HFFc6 (cell line): Measurements from ENCODE around the gene DCBLD2. TPM values are rescaled to one million over a fixed set of nuclear protein-coding genes. Genes with fewer than 3 reads are reported as not detected.

Experiments
- DNase-seq: peaks from one replicate; pipeline ENCODE4 v3.0.0-alpha.2; 2018
- H3K27ac Mint-ChIP-seq: 2 replicates; pipeline ENCODE4 v1.8.0; 2020; ENCODE audit warnings: mild to moderate bottlenecking, mixed read lengths
- H3K27me3 Mint-ChIP-seq: 2 replicates; pipeline ENCODE4 v1.8.0; 2021; ENCODE audit warnings: mild to moderate bottlenecking, moderate library complexity, mixed read lengths; ENCODE audit not compliant: insufficient read depth
- H3K36me3 Mint-ChIP-seq: 2 replicates; pipeline ENCODE4 v1.8.0; 2021; ENCODE audit warnings: low read depth, mixed read lengths
- H3K4me1 Mint-ChIP-seq: 2 replicates; pipeline ENCODE4 v1.8.0; 2020; ENCODE audit warnings: low read depth, mixed read lengths
- H3K4me3 Mint-ChIP-seq: 2 replicates; pipeline ENCODE4 v1.8.0; 2020; ENCODE audit warnings: mild to moderate bottlenecking, moderate library complexity, mixed read lengths
- H3K9me3 Mint-ChIP-seq: 2 replicates; pipeline ENCODE4 v1.8.0; 2020; ENCODE audit warnings: mild to moderate bottlenecking, mixed read lengths
- total RNA-seq, 6 experiments: library from RNA; stranded (reverse); fragmentation: NEBNext Ultra II Directional; extraction: Animal tissue kit (Norgen Biotek cat#: 25700); gene quantifications; 2 replicates in 1 of 6; 3 replicates in 5 of 6; pipeline ENCODE4 v1.2.3, GENCODE V29; 2021
- TF ChIP-seq, protein P1 (sequence below): fragments of 200-600 bp; sonication (generic); IDR thresholded peaks from 2 replicates; pipeline ENCODE4 v1.5.0; 2021; ENCODE audit warnings: antibody characterized with exemption, mild to moderate bottlenecking

Gene DCBLD2
- total RNA-seq, 6 experiments from 2014 or later, result 199 to 436 (median 233) TPM

DNA sequence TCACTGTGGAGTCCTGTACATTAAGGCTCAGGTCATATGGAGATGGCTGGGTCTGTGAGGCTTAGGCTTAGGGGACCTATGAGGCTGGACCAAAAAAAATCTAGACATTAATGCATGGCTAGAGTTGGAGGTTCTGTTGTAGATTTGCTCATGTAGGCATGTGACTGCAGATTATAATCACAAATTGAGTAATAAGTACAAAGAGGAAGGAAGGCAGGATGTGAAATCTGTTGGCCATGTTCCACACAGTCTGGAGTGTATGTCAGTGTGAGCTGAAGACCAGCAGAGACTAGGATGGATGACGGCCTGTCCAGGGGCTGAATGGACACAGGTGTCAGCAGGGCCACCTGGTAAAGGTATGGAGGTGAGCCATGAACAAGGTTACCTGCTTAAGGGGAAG, 138.4 kb downstream of the DCBLD2 start, which contains the start of gene ST3GAL6:
Gene ST3GAL6 (plus strand): TSS at position 265 of the 400 bp plus-strand sequence. CDS start 5,101 bp downstream, outside the sequence.
- Mint-ChIP-seq H3K4me3 (no peak within 1 kb of the TSS), H3K36me3 (no peaks in the 10 kb centered on the region), H3K4me1 (peaks cover 11% of the 10 kb centered on the region; the same call in 1 of the 2 replicates), H3K27me3 (peaks cover 26% of the 10 kb centered on the region), H3K9me3 (no peaks in the 10 kb centered on the region), H3K27ac (no peak within 1 kb of the TSS)
- TF ChIP-seq, protein P1, sequence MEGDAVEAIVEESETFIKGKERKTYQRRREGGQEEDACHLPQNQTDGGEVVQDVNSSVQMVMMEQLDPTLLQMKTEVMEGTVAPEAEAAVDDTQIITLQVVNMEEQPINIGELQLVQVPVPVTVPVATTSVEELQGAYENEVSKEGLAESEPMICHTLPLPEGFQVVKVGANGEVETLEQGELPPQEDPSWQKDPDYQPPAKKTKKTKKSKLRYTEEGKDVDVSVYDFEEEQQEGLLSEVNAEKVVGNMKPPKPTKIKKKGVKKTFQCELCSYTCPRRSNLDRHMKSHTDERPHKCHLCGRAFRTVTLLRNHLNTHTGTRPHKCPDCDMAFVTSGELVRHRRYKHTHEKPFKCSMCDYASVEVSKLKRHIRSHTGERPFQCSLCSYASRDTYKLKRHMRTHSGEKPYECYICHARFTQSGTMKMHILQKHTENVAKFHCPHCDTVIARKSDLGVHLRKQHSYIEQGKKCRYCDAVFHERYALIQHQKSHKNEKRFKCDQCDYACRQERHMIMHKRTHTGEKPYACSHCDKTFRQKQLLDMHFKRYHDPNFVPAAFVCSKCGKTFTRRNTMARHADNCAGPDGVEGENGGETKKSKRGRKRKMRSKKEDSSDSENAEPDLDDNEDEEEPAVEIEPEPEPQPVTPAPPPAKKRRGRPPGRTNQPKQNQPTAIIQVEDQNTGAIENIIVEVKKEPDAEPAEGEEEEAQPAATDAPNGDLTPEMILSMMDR, result no peak
- no peak for DNase-seq

DNA sequence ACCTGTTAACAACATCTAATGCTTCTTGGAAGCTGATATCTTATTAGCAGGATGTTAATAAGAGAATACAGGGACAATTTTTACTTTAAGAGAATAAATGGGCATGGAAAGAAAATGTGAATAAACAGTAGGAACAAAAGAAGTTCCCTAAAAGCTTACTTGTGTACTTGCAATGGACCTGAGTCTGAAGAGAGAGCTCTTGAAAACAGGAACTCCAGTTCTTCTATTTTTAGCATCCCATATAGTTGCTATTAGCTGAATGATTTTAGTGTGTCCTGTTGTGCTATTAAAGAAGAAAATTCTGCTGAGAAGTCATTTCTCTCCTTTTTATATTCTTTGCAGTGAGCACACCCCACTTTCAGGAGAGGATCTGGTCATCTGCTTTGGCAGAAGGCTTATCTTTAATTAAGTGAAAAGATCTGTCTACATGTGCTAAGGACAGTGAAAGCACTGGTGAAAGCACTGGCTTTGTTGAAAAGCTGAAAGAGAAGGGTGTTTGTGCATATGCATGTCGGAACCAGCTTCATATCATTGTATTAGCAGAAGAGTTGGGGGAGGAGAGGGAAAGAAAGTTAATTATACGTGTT, 139.8 kb downstream of the DCBLD2 start:
- DNase-seq, result no peak
- H3K4me1 Mint-ChIP-seq, result peaks cover 11% of the 10 kb centered on the region; the same call in 1 of the 2 replicates
- H3K27me3 Mint-ChIP-seq, result peaks cover 32% of the 10 kb centered on the region
- H3K27ac Mint-ChIP-seq, result no peak overlapping the region
- TF ChIP-seq, protein P1, result no peak
- no peaks in the 10 kb centered on the region for H3K9me3 Mint-ChIP-seq
- H3K4me3 Mint-ChIP-seq, result no peak overlapping the region
- no peaks in the 10 kb centered on the region for H3K36me3 Mint-ChIP-seq

DNA sequence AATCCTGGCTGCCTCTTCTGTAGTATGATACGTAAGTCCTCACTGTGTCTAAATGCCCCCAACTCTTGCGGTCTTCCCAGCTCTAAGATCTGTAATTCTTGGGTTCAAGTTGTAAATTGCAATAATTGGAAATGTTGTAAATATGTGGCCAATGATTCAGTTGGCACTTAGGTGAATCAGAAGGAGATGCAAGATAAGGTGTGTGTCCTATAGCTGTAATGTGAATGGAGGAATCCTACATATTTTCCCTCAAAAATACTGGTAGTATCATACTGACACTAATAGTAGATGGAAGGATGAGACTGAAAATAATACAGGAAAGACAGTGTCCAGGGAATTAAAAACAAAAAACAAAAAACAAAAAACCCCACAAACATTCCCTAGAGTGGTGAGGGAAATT, 141.9 kb downstream of the DCBLD2 start:
- peaks cover 25% of the 10 kb centered on the region for H3K27me3 Mint-ChIP-seq
- TF ChIP-seq, protein P1, result no peak
- H3K9me3 Mint-ChIP-seq, result no peaks in the 10 kb centered on the region
- peaks cover 11% of the 10 kb centered on the region; the same call in 1 of the 2 replicates for H3K4me1 Mint-ChIP-seq
- H3K27ac Mint-ChIP-seq, result no peak overlapping the region
- no peaks in the 10 kb centered on the region for H3K36me3 Mint-ChIP-seq
- H3K4me3 Mint-ChIP-seq, result no peak overlapping the region
- no peak for DNase-seq

DNA sequence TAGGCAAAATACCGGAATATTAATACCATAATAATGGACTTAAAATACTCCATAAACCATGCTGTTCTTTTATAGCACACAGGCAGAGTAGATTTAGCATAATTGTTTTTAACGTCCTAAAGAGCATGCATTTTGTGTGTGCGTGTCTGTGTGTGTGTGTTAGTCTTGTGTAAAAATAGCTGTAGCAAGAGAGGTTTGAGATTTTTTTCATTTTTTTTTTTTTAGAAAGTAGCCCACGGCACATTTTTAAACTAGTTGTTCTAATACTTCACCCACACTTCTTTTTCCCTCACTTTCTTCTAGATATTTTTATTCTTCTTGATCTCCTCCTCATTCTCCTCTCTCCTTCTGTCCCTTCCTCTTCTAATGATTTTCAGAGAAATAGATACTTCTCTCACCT, 145.9 kb downstream of the DCBLD2 start:
- no peaks in the 10 kb centered on the region for H3K4me1 Mint-ChIP-seq
- H3K27me3 Mint-ChIP-seq, result peaks cover 13% of the 10 kb centered on the region
- H3K4me3 Mint-ChIP-seq, result no peak overlapping the region
- no peaks in the 10 kb centered on the region for H3K36me3 Mint-ChIP-seq
- DNase-seq, result no peak
- H3K9me3 Mint-ChIP-seq, result no peaks in the 10 kb centered on the region
- H3K27ac Mint-ChIP-seq, result no peak overlapping the region
- TF ChIP-seq, protein P1, result no peak

DNA sequence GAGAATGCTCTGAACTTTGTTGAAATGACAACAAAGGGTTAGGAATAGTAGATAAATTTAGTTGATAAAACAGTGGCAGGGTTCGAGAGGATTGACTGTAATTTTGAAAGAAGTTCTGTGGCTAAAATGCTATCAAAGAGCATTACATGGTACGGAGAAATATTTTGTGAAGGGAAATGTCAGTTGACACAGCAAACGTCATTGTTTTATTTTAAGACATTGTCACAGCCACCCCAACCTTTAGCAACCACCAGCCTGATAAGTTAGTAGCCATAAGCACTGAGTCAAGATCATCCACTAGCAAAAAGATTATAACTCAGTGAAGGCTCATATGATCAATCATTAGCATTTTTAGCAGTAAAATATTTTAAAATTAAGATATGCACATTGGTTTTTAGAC, 147.0 kb downstream of the DCBLD2 start:
- H3K9me3 Mint-ChIP-seq, result no peaks in the 10 kb centered on the region
- H3K4me3 Mint-ChIP-seq, result no peak overlapping the region
- peaks cover 9% of the 10 kb centered on the region for H3K27me3 Mint-ChIP-seq
- TF ChIP-seq, protein P1, result no peak
- no peaks in the 10 kb centered on the region for H3K4me1 Mint-ChIP-seq
- no peak for DNase-seq
- no peaks in the 10 kb centered on the region for H3K36me3 Mint-ChIP-seq
- no peak overlapping the region for H3K27ac Mint-ChIP-seq
